MCF 10A (cell line): ENCODE measurements around the gene SLC38A2. TPM values are rescaled to one million over a fixed set of nuclear protein-coding genes. Genes with fewer than 3 reads are reported as not detected.

Experiments used
- BruUV-seq: library from RNA; stranded (reverse); fragments of 400-500 nt; replicated peaks from 2 replicates; lab custom pipeline; 2021; lab: Mats Ljungman, UMichigan
- CTCF ChIA-PET: fragments of 300-600 bp; sonication (Branson Sonifier 250); formaldehyde crosslinking; extraction: SDS; loops from one replicate; lab custom pipeline; 2021; ENCODE audit warnings: antibody characterized with exemption, inconsistent platforms; lab: Yijun Ruan, JAX
- POLR2A ChIA-PET: fragments of 300-600, 350-650 bp; sonication (Branson Sonifier 250); formaldehyde crosslinking; extraction: SDS; loops from one replicate; lab custom pipeline; 2020; ENCODE audit warnings: antibody characterized with exemption, inconsistent platforms; lab: Yijun Ruan, JAX
- DNase-seq: peaks from one replicate; pipeline ENCODE4 v3.0.0-alpha.2; 2018; ENCODE audit not compliant: unreplicated experiment
- H3K27ac Mint-ChIP-seq: one replicate; pipeline ENCODE4 v1.8.0; 2022; ENCODE audit warnings: mild to moderate bottlenecking, low read depth, mixed read lengths; ENCODE audit not compliant: unreplicated experiment
- H3K27me3 Mint-ChIP-seq: one replicate; pipeline ENCODE4 v1.8.0; 2022; ENCODE audit warnings: mixed read lengths; ENCODE audit not compliant: insufficient read depth, unreplicated experiment
- H3K36me3 Mint-ChIP-seq: one replicate; pipeline ENCODE4 v1.8.0; 2022; ENCODE audit warnings: mild to moderate bottlenecking, moderate library complexity, mixed read lengths; ENCODE audit not compliant: insufficient read depth, unreplicated experiment
- H3K4me1 Mint-ChIP-seq: one replicate; pipeline ENCODE4 v1.8.0; 2022; ENCODE audit warnings: mixed read lengths; ENCODE audit not compliant: insufficient read depth, unreplicated experiment
- H3K4me3 Mint-ChIP-seq: one replicate; pipeline ENCODE4 v1.8.0; 2022; ENCODE audit warnings: mild to moderate bottlenecking, moderate library complexity, mixed read lengths; ENCODE audit not compliant: unreplicated experiment
- H3K9me3 Mint-ChIP-seq: one replicate; pipeline ENCODE4 v1.8.0; 2022; ENCODE audit warnings: mixed read lengths; ENCODE audit not compliant: unreplicated experiment
- CTCF ChIP-seq: fragments of 200-600 bp; IDR thresholded peaks from one replicate; pipeline ENCODE4 v1.8.0; 2022; ENCODE audit warnings: antibody characterized with exemption, mild to moderate bottlenecking; ENCODE audit not compliant: unreplicated experiment
- intact Hi-C: fragments of 100-400 bp; cut with micrococcal nuclease; formaldehyde crosslinking; loops from 2 replicates; pipeline ENCODE4 v1.14.1; 2022
- total RNA-seq: library from RNA; stranded (reverse); gene quantifications from 2 replicates; pipeline ENCODE4 v1.2.3, GENCODE V29; 2022

The SLC38A2 gene
- total RNA-seq, 1 experiment from 2014 or later, result 1,070 TPM

DNA sequence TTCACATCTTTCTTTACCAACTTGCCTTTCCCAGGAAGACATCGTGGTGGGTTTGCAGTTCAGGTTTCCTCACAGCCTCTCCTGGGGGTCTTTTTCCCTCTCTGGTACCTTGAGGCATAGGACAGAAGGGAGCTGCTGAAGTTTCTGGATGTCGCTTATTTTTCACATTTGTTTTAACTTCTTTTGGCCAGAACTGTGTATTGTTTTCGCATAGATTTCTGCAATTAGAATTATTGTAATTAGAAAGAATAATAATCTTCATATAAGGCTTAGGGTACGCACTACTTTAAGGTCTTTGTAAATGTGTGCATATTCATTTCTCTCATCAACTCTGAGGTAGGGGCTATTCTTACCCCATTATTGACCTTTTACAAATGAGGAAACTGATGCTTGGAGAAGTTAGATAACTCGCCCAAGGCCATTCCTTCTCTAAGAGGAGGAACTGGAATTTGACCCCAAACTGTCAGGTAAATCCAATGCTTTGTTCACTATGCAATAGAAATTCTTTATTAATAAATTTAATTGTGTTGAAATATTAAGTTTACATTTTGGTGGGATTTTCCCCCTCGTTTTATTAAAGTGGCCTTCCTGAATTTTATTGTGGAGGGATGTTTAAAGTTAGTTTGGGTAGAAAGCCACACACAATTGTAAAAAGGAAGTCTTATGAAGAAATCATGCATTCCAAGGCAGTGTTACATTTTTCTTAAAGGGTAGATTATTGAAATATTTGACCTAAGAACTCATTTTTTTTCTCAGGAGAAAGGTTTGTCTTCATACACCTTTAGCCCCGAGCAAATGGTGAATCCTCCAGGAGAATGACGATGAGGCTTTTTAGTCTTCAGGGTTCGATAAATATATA, 12.1 kb upstream of the SLC38A2 start:
- Mint-ChIP-seq H3K36me3 (peaks cover 8% of the 10 kb centered on the region), H3K27ac (peak overlapping the region; percentile 97), H3K9me3 (no peaks in the 10 kb centered on the region), H3K4me1 (peaks cover 46% of the 10 kb centered on the region), H3K27me3 (no peaks in the 10 kb centered on the region), H3K4me3 (peak overlapping the region; percentile 91)
- intact Hi-C loops, result no loop called here
- no TSS peak for BruUV-seq
- TF ChIP-seq CTCF, result no peak
- ChIA-PET POLR2A (interaction anchor here (0.7 to 15.1 kb wide), 44 partner anchors 8 to 524 kb away, joined by 3 to 302 read pairs (median 6); partner anchors contain the start of genes SCAF11, SLC38A1 and SLC38A2), CTCF (interaction anchor here (0.6 to 3.5 kb wide), 17 partner anchors 11 to 637 kb away, joined by 3 to 11 read pairs (median 3); no protein-coding TSS in a partner anchor)
- peak; percentile 29 for DNase-seq

- H3K4me3 Mint-ChIP-seq, result peak overlapping the region; percentile 91
- BruUV-seq, result TSS peak; percentile 64
- peak; percentile 88 for DNase-seq
- TF ChIP-seq CTCF, result no peak
- no peaks in the 10 kb centered on the region for H3K27me3 Mint-ChIP-seq
- intact Hi-C loops, result loop anchor here (1.0 kb wide), 4 partner anchors 12 to 277 kb away; partner anchors contain the start of gene SLC38A2
- peaks cover 8% of the 10 kb centered on the region for H3K36me3 Mint-ChIP-seq
- POLR2A ChIA-PET, result interaction anchor here (0.7 to 15.1 kb wide), 37 partner anchors 8 to 525 kb away, joined by 3 to 302 read pairs (median 6); partner anchors contain the start of genes SCAF11, SLC38A1 and SLC38A2
- CTCF ChIA-PET, result interaction anchor here (0.7 to 3.5 kb wide), 9 partner anchors 13 to 296 kb away, joined by 3 to 9 read pairs (median 3); no protein-coding TSS in a partner anchor
- H3K4me1 Mint-ChIP-seq, result peaks cover 41% of the 10 kb centered on the region
- no peaks in the 10 kb centered on the region for H3K9me3 Mint-ChIP-seq
- peak overlapping the region; percentile 97 for H3K27ac Mint-ChIP-seq
Observed at GRCh38 chr12:46383654-46384450, 11.3 kb upstream of the SLC38A2 start.

DNA sequence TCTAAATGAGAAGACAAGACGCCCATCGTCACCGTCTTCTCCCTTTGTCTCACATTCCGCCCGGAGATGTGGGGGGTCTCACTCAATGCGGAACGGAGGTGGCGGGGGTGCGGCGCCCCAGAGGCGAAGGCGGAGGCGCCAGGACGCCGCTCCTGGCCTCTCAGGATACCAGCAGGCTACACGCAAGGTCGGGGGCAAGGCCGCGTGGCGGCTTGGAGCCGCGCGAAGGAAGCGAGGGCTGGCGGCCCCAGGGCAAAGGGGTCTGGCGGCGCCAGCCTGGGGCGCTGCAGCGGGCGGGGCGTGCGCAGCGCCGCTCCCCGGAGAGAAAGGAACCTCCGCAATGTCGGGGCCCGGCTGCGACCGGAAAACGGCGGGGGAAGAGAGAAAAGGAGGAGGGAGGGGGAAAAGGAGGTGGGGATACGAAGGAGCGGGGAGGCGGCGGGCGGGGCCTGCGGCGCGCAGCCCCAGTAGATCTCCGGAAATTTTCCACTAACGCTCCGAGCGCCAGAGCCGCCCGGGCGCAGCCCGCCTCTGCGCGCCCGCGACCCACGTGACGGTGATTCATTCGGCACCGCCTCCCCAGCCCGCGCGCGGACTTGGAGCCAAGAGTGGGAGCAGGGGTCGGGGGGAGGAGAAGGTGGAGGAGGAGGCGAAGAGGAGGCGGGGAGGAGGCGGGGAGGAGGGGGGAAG, 10.5 kb upstream of the SLC38A2 start:
- peak; percentile 97 for DNase-seq
- POLR2A ChIA-PET, result interaction anchor here (0.6 to 15.1 kb wide), 36 partner anchors 7 to 534 kb away, joined by 3 to 302 read pairs (median 6); partner anchors contain the start of genes SCAF11, SLC38A1 and SLC38A2
- intact Hi-C loops, result loop anchor here (1.0 kb wide), 4 partner anchors 11 to 278 kb away; partner anchors contain the start of gene SLC38A2
- H3K4me1 Mint-ChIP-seq, result peaks cover 33% of the 10 kb centered on the region
- peak overlapping the region; percentile 91 for H3K4me3 Mint-ChIP-seq
- TF ChIP-seq CTCF, result no peak
- peak overlapping the region; percentile 97 for H3K27ac Mint-ChIP-seq
- H3K36me3 Mint-ChIP-seq, result peaks cover 8% of the 10 kb centered on the region
- CTCF ChIA-PET, result interaction anchor here (0.6 to 3.5 kb wide), 8 partner anchors 10 to 293 kb away, joined by 3 to 9 read pairs (median 3); partner anchors contain the start of gene SLC38A2
- H3K27me3 Mint-ChIP-seq, result no peaks in the 10 kb centered on the region
- no TSS peak for BruUV-seq
- no peaks in the 10 kb centered on the region for H3K9me3 Mint-ChIP-seq
